Measurements from ENCODE around the gene RASSF3.
"Not testable (repeated sequence)": the region's sequence is repeated elsewhere in the genome, so short reads cannot be mapped to it uniquely, and the experiment has no call there.

Gene RASSF3, protein sequence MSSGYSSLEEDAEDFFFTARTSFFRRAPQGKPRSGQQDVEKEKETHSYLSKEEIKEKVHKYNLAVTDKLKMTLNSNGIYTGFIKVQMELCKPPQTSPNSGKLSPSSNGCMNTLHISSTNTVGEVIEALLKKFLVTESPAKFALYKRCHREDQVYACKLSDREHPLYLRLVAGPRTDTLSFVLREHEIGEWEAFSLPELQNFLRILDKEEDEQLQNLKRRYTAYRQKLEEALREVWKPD

DNA sequence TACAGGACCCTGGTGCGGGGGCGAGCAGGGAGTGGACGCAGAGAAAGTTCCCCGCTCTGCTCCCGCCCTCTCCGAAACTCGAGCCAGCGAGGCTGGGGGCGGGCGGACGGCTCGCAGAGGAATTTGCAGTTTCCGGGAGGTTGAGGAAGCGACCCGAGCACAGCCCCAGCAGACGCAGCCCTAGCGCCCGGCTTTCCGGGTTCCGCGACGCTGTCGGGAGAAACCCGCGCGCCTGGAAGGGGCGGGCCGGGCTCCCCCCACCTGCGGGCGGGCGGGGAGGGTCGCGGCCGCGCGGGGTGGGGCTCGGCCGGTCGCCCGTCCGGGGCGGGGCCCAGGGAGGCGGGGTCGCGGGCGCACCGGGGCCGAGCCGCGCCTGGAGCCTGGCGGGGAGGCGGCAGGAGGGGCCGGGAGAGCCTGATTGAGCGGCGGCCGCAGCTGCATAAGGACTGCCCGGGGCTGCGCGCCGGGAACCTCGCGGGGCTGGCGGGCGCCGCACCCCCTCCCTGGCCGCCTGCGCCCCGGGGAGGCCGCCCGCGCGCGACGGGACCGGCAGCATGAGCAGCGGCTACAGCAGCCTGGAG is at the start of gene RASSF3:
TSS of gene RASSF3 (plus strand) at position 417 of the 581 bp plus-strand sequence. CDS start at position 555, 138 bp downstream.
- peak in 1 of 2 donors; percentile 42 for DNase-seq

DNA sequence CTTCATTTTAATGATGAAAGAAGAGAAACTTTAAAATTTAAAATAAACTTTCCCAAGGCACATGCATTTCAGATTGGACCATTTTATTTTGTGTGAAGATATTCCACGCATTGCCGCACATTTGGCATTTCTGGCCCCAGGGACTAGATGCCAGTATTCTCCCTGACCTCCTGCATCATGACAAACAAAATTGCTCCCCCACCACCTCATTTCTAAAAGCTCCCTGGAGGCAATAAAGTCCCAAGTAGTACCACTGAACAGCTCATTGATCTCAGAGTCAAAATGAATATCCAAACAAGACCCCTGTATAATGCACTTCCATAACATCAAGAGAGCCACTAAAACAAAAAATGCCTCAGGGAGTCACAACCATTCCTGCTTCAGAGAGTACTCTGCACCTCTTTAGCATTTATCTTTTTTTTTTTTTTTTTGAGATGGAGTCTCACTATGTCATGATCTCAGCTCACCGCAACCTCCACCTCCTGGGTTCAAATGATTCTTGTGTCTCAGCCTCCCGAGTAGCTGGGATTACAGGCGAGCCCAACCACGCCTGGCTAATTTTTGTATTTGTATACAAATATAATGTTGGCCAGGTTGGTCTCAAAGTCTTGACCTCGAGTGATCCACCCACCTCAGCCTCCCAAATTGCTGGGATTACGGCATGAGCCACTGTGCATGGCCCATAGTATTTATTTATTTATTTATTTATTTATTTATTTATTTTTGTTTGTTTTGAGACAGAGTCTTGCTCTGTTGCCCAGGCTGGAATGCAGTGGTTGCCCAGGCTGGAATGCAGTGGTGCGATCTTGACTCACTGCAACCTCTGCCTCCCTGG is 48.8 kb upstream of the RASSF3 start:
- DNase-seq, result no peak

DNA sequence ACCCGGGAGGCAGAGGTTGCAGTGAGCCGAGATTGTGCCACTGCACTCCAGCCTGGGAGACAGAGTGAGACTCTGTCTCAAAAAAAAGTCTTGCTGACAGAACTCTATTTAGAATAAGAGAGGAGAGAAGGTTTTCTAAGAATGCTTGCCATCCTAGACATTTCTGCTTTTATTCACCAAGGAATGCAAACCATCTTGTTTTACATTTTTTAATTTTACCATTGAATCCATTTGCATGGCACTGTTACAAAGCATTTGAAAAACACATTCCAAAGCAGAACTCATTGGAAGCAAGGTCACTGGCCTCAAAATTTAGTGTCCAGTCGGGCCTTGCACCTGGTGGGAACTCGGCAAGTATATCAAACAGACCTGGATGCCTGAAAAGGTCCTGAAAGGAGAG is 44.2 kb upstream of the RASSF3 start:
- no peak for DNase-seq

DNA sequence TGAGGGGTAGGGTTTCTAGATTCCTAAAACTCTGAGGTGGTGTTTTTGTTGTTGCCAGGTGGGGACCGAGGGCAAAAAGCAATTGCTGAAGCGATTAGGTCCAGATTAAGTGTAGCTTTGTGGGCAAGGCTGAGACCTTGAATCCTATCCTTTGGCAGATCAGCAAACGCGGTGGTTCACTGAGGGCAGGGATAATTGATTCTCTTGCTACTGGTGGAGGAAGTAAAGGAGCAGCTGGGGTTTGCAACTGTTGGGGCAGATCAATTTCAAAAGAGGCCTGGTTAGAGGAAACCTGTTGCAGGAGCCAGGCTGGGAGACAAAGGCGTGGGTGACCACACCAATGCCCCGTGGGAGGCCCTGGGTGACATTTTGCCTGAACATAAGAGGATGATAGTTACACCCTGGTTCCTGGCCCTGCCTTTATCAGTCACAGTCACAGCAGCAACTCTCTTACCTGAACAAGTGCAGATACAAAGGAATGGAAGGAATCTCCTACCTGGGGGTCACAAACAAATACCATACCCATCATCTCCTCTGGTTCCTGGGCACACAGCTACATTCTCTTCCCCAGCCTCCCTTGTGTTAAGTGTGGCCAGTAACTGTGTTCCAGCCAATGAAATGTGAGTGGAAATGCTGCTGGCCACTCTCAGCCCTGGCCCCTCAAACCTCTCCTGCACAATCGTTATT is 43.3 kb upstream of the RASSF3 start:
- DNase-seq, result no peak

DNA sequence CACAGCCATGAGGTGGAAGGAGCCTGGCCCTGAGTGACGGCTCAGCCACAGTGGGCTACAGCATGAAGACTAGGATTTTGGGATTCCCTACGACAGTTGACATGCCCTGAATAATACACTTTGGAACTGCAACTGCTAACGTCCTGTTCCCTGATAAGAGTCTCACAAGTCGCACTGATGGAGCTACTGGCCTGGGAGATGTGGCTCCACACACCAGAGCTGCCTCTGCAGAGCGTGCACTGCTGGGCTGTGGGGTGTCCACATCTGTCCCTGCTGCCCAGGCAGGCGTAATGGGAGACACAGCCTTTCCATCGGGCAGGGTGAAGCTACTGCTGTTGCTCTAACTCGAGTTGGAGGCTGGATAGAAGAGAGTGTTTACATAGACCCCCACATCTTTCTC is 42.7 kb upstream of the RASSF3 start:
- DNase-seq, result no peak

DNA sequence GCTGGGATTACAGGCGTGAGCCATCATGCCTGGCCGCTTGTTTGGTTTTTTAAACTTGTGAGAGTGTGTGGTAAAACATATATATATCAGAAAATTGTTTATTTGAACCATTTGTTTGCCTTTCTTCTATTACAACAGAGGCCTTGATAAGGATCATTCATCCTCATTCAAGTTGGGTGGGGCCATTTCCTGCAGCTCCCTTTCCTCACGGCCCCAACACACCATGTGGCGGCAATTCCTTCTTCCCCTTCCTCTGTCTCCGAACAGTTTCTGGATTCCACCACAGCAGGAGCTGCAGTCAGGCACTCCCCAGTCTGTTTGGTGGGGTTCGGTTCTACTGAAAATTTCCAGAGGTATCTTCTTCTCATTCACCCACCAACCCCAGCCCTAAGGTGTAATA is 42.0 kb upstream of the RASSF3 start:
- DNase-seq, result no peak

DNA sequence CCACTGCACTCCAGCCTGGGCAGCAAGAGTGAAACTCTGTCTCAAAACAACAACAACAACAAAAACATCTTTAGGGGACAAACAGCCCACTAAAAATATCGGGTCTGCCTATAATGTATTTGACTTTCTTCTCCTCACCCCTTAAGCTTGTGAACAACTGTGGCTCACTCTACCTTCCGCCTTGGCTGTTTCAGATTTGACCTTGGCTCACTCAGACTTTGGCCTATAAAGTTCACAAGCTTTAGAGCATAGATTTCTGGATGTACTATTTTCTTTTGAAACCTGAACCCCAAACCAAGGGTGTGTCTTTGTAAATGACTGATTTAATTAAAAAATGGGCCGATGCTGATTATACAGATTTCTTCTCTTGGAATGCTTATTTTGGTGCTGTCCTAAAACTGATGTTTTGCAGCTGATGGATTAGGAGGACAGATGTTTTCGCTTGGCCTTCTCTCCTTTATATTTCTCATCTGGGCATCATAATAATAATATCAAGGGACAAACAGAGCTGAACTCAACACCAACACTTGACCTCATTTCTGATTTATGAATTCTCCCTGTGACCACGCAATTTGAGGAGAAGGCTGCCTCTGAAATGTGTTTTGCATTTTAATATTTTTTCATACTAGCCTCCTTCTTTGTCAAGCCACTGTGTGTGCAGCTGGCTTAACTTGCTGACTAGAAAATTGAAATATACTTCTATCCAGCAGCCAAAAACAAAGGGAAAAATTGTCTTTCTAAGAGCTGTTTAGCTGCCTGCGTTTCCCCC is 40.2 kb upstream of the RASSF3 start:
- no peak for DNase-seq

DNA sequence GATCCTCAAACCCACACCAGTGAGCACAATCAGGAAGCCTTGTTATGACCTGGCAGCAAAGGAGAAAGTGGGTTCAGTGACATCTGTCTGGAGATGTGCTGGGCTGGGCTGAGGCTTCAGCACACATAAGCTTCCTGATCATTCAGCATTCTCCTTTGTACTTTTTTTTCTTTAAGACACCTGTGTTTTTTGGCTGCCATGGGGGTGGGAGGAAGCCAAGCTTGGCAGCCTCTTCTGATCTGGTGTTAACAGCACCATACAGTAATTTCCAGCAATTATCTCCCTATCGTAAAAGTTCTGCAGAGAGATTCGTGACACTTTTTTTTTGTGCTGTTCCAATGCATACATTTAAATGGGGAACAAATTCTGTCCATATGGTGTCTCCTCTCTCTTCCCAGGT is 38.9 kb upstream of the RASSF3 start:
- DNase-seq, result no peak

DNA sequence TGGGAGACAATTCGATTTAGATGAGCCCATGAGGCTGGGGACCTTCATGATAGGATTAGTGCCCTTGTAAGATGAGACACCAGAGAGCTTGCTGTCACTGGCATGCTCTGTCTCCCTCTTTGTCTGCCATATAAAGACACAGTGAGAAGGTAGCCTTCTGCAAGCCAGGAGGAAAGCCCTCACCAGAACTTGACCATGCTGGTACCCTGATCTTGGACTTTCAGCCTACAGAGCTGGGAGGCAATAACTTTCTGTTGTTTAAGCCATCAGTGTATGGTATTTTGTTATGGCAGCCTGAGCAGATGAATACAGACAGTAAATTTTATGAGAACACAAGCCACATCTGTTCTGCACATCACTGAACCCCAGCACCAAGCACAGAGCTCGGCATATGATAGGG is 38.1 kb upstream of the RASSF3 start:
- DNase-seq, result no peak

DNA sequence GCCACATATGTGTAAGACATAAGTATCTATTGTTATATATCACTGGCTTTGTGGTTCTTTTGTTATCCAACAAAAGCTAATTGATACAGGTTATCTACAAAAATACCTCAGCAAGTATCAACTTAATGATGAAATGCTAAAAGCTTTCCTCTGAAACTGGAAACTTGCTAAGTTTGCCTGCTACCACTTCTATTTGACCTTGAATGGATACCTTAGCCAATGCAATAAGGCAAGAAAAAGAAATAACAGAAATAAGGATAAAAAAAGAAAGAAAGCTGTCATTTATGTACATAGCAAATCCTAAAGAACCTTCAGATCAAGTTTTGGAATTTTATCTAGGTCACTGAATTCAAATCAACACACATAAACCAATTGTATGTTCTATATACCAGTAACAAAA is 35.5 kb upstream of the RASSF3 start:
- DNase-seq, result no peak

DNA sequence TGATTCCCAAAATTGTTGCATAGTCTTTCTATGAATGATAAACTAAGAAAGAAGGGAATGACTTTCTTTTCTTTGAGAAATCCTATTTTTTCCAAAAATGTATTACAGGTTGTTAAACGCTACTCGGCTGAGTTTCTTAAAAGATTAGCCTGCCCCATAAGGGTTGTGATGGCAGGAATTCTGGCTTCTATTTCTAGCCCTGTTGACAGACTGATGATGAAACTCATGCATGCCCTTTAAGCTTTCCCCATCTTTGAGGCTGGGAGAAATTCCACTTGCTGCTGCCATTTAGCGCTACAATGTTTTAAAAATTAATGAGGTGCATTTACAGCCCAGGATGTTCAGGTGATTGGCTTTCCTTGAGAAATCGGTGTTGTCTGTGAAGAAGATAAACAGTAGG is 33.2 kb upstream of the RASSF3 start:
- no peak for DNase-seq

DNA sequence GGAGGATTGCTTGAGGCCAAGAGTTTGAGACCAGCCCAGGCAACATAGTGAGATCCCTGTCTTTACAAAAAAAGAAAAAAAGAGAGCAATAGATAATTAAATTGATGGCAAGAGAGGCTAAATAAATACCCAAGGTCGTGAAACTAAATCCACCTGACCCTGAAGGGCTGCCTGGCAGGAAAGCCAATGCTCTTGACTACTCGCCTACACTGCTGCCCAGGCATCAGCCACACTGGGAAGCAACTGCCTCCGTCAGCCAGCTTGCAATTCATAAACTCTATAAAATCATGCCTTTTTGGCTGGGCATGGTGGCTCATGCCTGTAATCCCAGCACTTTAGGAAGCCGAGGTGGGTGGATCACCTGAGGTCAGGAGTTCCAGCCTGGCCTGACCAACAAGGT is 31.7 kb upstream of the RASSF3 start:
- DNase-seq, result no peak

DNA sequence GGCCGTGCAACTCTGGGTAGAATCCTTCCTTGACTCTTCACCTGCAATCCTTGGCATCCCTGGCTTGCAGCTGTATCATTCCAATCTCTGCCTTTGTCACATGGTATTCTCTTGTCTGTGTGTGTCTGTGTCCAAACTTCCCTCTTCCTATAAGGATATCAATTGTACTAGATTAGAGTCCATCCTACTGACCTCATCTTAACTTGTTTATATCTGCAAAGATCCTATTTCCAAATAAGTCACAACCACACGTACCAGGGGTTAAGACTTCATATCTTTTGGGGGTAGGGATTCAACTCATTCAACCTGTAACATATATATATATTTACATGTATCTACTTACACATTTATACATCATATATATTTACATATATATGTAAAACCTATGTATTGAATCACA is 29.6 kb upstream of the RASSF3 start:
- DNase-seq, result no peak

DNA sequence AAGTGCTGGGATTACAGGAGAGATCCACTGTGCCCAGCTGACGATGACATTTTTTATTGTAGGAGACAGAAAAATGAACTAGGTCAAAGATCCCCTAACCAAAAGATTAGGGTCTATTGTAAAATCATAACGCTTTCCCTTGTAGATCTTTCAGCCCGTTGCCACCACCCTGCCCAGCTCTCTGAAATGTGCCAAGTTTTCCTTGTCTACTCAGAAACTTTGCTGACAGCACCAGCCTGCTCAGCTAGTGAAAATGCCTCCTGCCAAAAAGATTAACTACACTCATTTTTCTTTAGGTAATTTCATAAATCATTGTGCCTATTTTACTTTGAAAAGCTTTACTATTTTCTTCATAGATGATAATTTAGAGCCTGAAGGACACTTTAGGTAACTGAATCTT is 28.2 kb upstream of the RASSF3 start:
- no peak for DNase-seq

DNA sequence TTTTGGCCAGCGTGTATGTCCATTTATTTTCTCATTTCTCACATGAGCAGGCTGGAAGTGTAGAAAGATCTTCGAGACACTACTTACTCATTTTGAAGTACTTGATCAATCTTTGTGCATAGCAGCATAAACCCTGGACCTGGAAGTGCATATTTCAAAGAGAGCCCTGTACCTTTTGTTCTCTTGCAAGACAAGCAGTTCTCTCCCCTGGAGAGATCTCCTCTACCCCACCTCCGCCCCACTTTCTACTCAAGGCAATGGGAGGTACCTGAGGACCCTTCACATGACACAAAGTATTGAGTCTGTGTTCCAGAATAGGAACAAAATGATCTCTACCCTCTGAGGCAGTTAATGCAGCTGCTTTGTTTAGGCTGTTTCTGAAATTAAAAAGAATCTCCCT is 27.4 kb upstream of the RASSF3 start:
- DNase-seq, result no peak

DNA sequence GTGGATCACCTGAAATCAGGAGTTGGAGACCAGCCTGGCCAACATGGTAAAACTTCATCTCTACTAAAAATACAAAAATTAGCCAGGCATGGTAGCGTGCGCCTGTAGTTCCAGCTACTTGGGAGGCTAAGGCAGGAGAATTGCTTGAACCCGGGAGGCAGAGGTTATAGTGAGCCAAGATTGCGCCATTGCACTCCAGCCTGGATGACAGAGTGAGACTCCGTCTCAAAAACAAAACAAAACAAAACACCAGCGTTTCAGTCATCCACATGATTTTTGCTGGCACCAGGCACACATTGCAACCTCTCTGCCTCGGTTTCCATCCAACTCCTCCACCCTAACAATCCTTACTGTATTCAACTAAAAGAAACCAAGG is 26.9 kb upstream of the RASSF3 start:
- DNase-seq, result not testable (repeated sequence)

DNA sequence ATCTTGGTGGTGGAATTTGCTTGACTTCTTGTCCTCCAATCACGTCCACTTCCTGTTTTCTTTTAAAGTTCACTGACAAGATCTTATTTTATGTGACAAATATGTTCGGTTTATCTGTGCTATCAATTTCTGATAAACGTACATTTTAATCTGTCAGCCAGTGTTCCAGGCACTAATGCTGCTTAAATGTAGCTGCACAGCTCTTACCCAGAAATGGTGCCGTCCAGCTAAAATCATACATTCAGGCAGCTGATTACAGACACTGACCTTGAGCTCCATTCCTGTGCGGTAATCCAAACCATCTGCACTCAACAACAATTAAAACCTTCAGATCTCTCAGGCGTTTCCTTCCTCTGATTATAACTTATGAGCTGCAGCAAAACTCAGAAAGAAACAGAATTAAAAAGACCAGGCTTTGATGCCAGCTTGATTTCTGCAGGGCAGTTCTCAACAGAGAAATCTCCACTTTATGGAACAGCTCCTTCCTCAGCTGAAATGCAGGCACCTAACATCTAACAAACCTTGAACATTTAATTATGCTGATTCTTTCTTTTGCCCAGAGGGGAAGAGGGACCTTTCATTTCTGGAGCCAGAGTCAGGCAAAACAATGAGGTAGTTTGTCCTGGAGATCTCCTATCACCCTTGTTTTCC is 26.4 kb upstream of the RASSF3 start:
- peak in 1 of 2 donors; percentile 18 for DNase-seq

DNA sequence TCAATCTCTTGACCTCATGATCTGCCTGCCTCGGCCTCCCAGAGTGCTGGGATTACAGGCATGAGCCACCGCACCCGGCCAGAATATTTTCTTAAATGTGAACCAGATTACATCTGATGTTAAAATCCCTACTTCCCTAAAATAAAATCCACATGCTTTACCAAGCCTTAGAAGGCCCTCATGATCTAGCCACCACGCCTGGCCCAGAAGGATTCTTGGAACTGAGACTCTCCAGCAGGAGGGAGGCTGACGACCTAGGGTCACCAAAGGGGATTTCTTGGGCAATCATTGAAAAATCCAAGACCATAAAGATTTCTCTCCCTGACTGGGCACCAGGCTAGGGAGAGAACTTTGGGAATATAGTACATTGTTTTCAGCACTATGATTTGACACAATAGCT is 25.2 kb upstream of the RASSF3 start:
- no peak for DNase-seq

DNA sequence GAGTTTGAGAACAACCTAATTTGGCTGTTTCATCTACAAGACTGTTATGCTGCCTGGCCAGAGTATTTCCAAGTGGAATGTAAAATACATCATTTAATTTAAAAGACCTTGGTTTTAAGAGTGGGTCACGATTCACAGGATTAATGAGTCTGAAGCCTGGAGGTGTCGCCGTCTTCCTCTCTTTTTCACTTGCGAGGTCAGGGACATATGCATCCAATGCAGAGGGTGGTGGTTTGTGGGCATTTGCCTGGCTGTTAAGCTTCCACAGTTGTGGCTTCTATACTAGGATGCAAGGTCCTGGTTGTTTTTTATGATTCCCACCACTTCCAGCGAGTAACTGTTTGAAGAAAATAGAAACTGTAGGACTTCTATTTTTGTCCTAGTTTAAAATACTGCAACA is 22.8 kb upstream of the RASSF3 start:
- no peak for DNase-seq

DNA sequence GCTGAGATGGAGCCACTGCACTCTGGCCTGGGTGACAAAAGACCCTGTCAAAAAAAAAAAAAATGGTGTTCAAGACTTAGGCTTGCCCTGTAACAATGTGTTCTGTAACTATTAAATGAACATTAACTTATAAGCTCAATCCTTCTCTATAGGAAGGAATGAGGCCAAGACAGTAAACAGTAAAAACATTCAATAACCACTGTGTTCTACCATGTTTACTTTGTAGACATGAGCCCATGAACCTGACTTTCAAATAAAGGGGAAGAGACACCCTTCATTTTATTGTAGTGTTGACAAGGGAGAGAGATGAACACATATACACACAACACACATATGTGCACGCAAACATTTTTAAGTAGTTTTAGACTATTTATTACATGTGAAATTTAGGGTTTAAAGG is 20.1 kb upstream of the RASSF3 start:
- DNase-seq, result no peak

DNA sequence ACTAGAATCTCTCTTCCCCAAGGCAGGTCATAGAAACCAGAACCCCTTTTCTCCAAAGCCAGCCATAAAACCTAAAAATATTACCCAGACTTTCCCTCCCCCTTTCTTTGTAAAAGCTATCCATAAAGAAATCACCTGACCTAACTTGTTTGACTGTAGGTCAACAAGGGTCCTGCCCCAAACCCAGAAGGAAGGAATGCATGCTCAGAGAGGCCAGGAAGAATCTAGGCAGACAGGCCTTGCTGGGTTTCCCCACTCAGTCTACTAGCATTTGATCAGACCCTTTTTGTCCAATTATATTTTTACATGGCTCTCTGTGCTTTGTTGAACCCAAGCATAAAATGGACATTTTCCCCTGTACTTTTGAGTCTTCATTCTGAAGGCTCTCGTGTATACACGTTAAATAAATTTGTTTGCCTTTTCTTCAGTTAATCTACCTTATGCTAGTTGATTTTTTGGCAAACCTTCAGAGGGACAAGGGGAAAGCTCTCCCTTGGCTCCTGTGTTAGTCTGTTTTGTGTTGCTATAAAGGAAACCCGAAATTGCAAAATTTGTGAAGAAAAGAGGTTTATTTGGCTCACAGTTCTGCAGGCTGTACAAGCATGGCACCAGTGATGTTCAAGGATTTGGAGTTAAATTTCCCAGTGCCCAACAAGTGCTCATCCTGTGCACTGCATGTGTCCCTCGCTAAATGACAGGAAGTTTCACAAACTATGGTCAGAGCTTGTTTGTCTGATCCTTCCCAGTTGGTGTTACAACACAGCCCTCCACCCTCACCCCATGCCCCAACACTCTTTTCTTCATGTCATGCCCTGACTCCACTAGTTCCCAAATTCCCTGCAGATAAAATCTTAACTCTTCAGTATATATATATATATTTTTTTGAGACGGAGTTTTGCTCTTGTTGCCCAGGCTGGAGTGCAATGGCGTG is 14.2 kb upstream of the RASSF3 start:
- DNase-seq, result no peak

All from bone marrow (tissue), 2 donors.